CD8-positive, alpha-beta memory T cell (primary cell): ENCODE measurements around the gene AFAP1. TPM values are rescaled to one million over a fixed set of nuclear protein-coding genes. Genes with fewer than 3 reads are reported as not detected.

Experiments
- CTCF ChIA-PET: fragments of 350-600 bp; sonication (Branson Sonifier 250); formaldehyde crosslinking; loops from one replicate; lab custom pipeline; 2021; ENCODE audit warnings: antibody characterized with exemption; lab: Charles Lee
- POLR2A ChIA-PET: fragments of 350-600 bp; sonication (Branson Sonifier 250); formaldehyde crosslinking; loops from one replicate; lab custom pipeline; 2021; ENCODE audit warnings: antibody characterized with exemption; lab: Charles Lee
- DNase-seq, 5 donors: peaks; one replicate each; pipeline versions ENCODE4 v3.0.0 to v3.0.0-alpha.2; 2020 to 2022; ENCODE audit warnings: mixed read lengths in 1 of 5
- H3K27ac ChIP-seq: one replicate; pipeline ENCODE4 v1.7.0; 2013; ENCODE audit warnings: low read depth, mild to moderate bottlenecking, low read length, moderate library complexity
- H3K27me3 ChIP-seq: 2 replicates; pipeline ENCODE4 v1.7.0; 2013; ENCODE audit warnings: low read length, mild to moderate bottlenecking; ENCODE audit not compliant: insufficient read depth, poor library complexity, severe bottlenecking
- H3K36me3 ChIP-seq: 2 replicates; pipeline ENCODE4 v1.7.0; 2013; ENCODE audit warnings: mild to moderate bottlenecking, low read length, moderate library complexity; ENCODE audit not compliant: insufficient read depth
- H3K4me1 ChIP-seq: 2 replicates; pipeline ENCODE4 v1.7.0; 2013; ENCODE audit warnings: mild to moderate bottlenecking, low read length, moderate library complexity; ENCODE audit not compliant: insufficient read depth
- H3K4me3 ChIP-seq: 2 replicates; pipeline ENCODE4 v1.7.0; 2013; ENCODE audit warnings: mild to moderate bottlenecking, low read length
- H3K9me3 ChIP-seq: 2 replicates; pipeline ENCODE4 v1.7.0; 2013; ENCODE audit warnings: mild to moderate bottlenecking, low read length
- H3K27ac Mint-ChIP-seq, 8 donors: one replicate each; pipeline ENCODE4 v1.8.0; 2020 to 2021; ENCODE audit warnings: mixed read lengths in 8 of 8, mild to moderate bottlenecking in 6 of 8, inconsistent platforms in 3 of 8, moderate library complexity in 3 of 8
- H3K27me3 Mint-ChIP-seq, 2 donors: one replicate each; pipeline ENCODE4 v1.8.0; 2020 to 2021; ENCODE audit warnings: mixed read lengths in 2 of 2, mild to moderate bottlenecking in 1 of 2, moderate library complexity in 1 of 2
- H3K36me3 Mint-ChIP-seq, 3 donors: one replicate each; pipeline ENCODE4 v1.8.0; 2020 to 2021; ENCODE audit warnings: mixed read lengths in 3 of 3, inconsistent platforms in 1 of 3, mild to moderate bottlenecking in 1 of 3
- H3K4me1 Mint-ChIP-seq, 3 donors: one replicate each; pipeline ENCODE4 v1.8.0; 2020 to 2021; ENCODE audit warnings: mixed read lengths in 3 of 3, inconsistent platforms in 1 of 3, mild to moderate bottlenecking in 1 of 3
- H3K4me3 Mint-ChIP-seq, 7 donors: one replicate each; pipeline ENCODE4 v1.8.0; 2020 to 2021; ENCODE audit warnings: mixed read lengths in 7 of 7, mild to moderate bottlenecking in 6 of 7, moderate library complexity in 4 of 7, inconsistent platforms in 2 of 7
- H3K9me3 Mint-ChIP-seq, 5 donors: one replicate each; pipeline ENCODE4 v1.8.0; 2020 to 2022; ENCODE audit warnings: mixed read lengths in 5 of 5, mild to moderate bottlenecking in 3 of 5, moderate library complexity in 2 of 5, inconsistent platforms in 1 of 5
- polyA plus RNA-seq: library from polyadenylated mRNA; unstranded; fragments of 300-500 nt; fragmentation: Illumina TruSeq; gene quantifications from one replicate; pipeline ENCODE4 v1.2.3, GENCODE V29; 2021
- total RNA-seq, 2 experiments: library from RNA; stranded (reverse); gene quantifications; one replicate each; pipeline ENCODE4 v1.2.3, GENCODE V29; 2021

AFAP1 gene
- total and polyA plus RNA-seq, 3 experiments from 2014 or later: 2.3 to 19.9 (median 18.4) TPM

DNA sequence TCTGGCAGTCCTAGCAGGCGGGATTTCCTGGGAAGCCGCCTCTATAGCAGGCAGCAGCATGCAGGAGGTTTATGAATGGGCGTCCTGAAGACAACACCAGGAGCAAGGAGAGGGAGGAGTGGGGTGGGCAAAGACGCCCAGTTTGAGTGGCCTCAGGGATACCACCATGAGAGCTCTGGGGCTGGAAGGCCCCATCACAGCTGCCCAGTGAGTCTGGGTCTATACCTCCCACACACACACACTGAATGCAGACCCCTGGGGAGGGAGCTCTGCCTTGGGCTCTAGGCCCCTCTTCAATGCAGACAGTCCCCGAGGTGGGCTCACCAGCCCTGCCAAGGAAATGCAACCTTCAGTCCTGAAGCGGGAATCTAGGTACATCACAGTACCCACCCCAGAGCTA is 98.6 kb downstream of the AFAP1 start:
- CTCF ChIA-PET: interaction anchor here (1.2 to 1.6 kb wide), 4 partner anchors 9 to 39 kb away, joined by 3 to 4 read pairs (median 4); no protein-coding TSS in a partner anchor
- Histone ChIP-seq H3K27ac (no peak overlapping the region), H3K4me3 (no peak overlapping the region), H3K4me1 (peaks cover 10% of the 10 kb centered on the region), H3K36me3 (peaks cover 5% of the 10 kb centered on the region), H3K27me3 (no peaks in the 10 kb centered on the region), H3K9me3 (no peaks in the 10 kb centered on the region)
- Mint-ChIP-seq H3K27me3 (peaks cover 0 to 2% of the 10 kb centered on the region in 2 donors), H3K27ac (peak overlapping the region in 1 of 8 donors; percentile 87), H3K4me3 (no peak overlapping the region), H3K36me3 (peaks cover 14 to 41% (median 23%) of the 10 kb centered on the region in 3 donors), H3K9me3 (no peaks in the 10 kb centered on the region), H3K4me1 (peaks cover 14 to 19% (median 15%) of the 10 kb centered on the region in 3 donors)
- POLR2A ChIA-PET: interaction anchor here (0.5 kb wide), 1 partner anchor 15 kb away, joined by 4 read pairs; no protein-coding TSS in a partner anchor
- DNase-seq: no peak

DNA sequence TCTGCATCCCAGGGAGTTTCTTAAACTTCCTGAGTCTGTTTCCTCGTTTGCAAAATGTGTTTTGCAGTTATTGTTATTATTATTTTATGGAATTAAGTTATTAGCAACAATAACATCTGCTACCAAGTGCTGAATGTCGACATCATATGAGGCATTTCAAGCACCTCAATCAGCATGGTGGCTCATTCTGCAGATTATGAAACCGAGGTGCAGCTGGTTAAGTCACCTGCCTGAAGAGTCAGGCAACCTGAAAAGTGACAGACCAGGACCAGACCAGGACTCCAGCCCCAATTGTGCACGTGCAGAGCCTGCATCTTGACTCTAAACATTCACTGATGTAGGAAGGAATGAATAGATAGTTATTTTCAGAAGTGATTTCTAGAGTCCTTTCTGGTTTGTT is 99.8 kb downstream of the AFAP1 start:
- Histone ChIP-seq H3K4me3 (no peak overlapping the region), H3K4me1 (peaks cover 10% of the 10 kb centered on the region), H3K27ac (no peak overlapping the region), H3K36me3 (peaks cover 5% of the 10 kb centered on the region), H3K27me3 (no peaks in the 10 kb centered on the region), H3K9me3 (no peaks in the 10 kb centered on the region)
- H3K9me3 Mint-ChIP-seq: no peaks in the 10 kb centered on the region
- peaks cover 14 to 43% (median 23%) of the 10 kb centered on the region in 3 donors for H3K36me3 Mint-ChIP-seq
- H3K4me3 Mint-ChIP-seq: no peak overlapping the region
- H3K27ac Mint-ChIP-seq: peak overlapping the region in 1 of 8 donors; percentile 10
- ChIA-PET CTCF (interaction anchor here (1.0 kb wide), 1 partner anchor 35 kb away, joined by 3 read pairs; no protein-coding TSS in a partner anchor), POLR2A (no interaction called here)
- DNase-seq: no peak
- H3K4me1 Mint-ChIP-seq: peaks cover 13 to 15% (median 14%) of the 10 kb centered on the region in 3 donors
- H3K27me3 Mint-ChIP-seq: peaks cover 0 to 2% of the 10 kb centered on the region in 2 donors

DNA sequence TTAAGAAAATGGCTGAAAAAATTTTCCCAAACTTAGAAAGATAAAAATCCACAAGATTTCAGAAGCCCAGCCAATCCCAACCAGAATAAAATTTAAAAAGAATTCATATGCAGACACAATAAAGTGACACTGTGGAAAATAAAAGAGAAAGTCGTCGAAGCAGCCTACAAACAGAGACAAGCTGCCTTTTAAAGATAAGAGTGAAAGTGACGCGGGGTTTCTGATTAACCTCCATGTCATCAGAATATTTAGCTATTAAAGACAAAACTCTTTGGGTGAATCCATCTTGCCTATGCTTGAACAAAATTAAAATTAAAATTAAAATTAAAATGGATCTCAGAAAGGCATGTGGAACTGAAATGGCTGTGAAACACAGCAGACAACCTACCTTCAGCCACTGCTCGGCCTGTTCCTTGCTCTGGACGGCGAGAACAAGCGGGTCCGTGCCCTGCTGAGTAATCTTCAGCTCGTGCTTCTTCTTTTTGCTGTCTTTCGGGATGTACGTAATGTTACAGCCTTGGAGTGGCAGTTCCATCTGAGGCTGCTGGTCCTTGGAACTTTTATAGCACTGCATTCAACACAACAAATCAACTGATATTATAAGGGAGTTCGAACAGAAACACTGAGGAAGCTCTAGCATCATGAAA is 101.4 kb downstream of the AFAP1 start:
- Mint-ChIP-seq H3K27ac (peak overlapping the region in 1 of 8 donors; percentile 29), H3K27me3 (no peaks in the 10 kb centered on the region), H3K36me3 (peaks cover 16 to 38% (median 20%) of the 10 kb centered on the region in 3 donors), H3K4me3 (no peak overlapping the region), H3K4me1 (peaks cover 0 to under 1% (median under 1%) of the 10 kb centered on the region in 3 donors), H3K9me3 (no peaks in the 10 kb centered on the region)
- Histone ChIP-seq H3K4me1 (no peaks in the 10 kb centered on the region), H3K36me3 (peaks cover 5% of the 10 kb centered on the region), H3K9me3 (no peaks in the 10 kb centered on the region), H3K4me3 (no peak overlapping the region), H3K27ac (no peak overlapping the region), H3K27me3 (no peaks in the 10 kb centered on the region)
- POLR2A ChIA-PET: no interaction called here
- CTCF ChIA-PET: interaction anchor here (0.9 kb wide), 1 partner anchor 34 kb away, joined by 3 read pairs; no protein-coding TSS in a partner anchor
- no peak for DNase-seq

DNA sequence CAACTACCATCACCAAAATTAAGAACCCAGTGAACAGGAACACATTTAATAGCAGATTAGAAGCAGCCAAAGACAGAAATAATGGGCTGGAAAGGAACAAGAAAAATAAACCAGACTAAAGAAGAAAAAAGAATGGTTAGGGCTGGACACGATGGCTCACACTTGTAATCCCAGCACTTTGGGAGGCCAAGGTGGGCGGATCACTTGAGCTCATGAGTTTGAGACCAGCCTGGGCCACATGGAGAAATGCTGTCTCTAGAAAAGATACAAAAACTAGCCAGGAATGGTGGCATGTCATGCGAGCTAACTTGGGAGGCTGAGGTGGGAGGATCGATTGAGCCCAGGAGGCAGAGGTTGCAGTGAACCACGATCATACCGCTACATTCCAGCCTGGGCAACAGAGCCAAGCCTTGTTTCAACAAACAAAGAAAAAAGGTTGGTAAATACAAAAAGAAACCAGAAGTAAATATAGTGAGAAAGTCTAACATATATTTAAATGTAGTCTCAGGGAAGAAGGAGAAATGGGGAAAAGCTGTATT is 102.0 kb downstream of the AFAP1 start:
- ChIA-PET CTCF (interaction anchor here (0.9 kb wide), 1 partner anchor 34 kb away, joined by 3 read pairs; no protein-coding TSS in a partner anchor), POLR2A (no interaction called here)

DNA sequence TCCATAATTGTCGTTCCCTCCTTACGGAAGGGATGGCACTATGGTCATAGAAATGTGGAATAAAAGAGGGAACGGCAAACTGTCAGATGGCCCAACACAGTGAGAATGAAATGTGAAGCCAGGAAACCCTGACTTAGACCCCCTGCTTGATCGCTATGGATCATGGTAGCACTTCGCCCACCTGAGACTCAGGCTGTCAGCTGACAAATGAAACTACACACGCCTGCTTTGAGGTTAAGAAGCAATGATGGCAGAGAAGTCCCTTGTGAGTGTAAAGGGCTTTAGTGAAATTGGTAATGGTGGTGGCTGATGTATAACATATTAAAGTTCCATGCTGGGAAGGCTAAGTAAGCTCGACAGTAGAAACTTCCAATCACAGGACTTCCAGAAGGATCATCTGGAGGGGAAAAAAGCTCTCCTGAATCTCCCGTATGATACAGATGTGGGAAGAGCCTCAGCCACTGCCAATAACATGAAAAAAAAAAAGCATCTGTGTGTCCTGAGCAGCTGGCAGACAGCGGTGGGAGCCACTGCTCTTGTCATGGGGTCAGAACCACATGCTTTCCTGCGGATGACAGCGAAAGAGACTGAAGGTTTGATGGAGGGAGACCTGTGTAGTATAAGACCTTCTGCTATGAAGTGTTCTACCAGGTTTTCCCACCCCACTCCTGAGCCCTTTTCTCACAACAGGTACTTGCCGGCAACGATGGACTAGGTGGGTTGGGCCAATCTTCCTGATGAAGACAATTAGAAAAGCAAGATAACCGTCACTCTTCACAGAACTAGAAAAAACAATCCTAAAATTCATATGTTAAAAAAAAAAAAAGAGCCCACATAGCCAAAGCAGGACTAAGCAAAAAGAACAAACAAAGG is 107.6 kb downstream of the AFAP1 start:
- Histone ChIP-seq H3K27me3 (no peaks in the 10 kb centered on the region), H3K4me3 (no peak overlapping the region), H3K36me3 (no peaks in the 10 kb centered on the region), H3K27ac (peak overlapping the region; percentile 20), H3K4me1 (peaks cover 34% of the 10 kb centered on the region), H3K9me3 (no peaks in the 10 kb centered on the region)
- Mint-ChIP-seq H3K4me1 (peaks cover 43 to 61% (median 60%) of the 10 kb centered on the region in 3 donors), H3K36me3 (peaks cover 8 to 12% (median 10%) of the 10 kb centered on the region in 3 donors), H3K27me3 (no peaks in the 10 kb centered on the region), H3K4me3 (peak overlapping the region in 6 of 7 donors; percentile 16 to 81 (median 74)), H3K27ac (peak overlapping the region; percentile 35 to 94 (median 88)), H3K9me3 (no peaks in the 10 kb centered on the region)
- ChIA-PET POLR2A (interaction anchor here (1.0 kb wide), 1 partner anchor 11 kb away, joined by 12 read pairs; no protein-coding TSS in a partner anchor), CTCF (interaction anchor here (0.7 to 2.3 kb wide), 5 partner anchors 9 to 28 kb away, joined by 3 to 12 read pairs (median 3); no protein-coding TSS in a partner anchor)
- no peak for DNase-seq

More for the DNA sequence above, 102.0 kb downstream of the AFAP1 start:
- no peak overlapping the region for H3K4me3 Mint-ChIP-seq
- Histone ChIP-seq H3K4me3 (no peak overlapping the region), H3K36me3 (peaks cover 3% of the 10 kb centered on the region), H3K27ac (no peak overlapping the region), H3K27me3 (no peaks in the 10 kb centered on the region), H3K9me3 (no peaks in the 10 kb centered on the region), H3K4me1 (no peaks in the 10 kb centered on the region)
- no peak for DNase-seq
- H3K27me3 Mint-ChIP-seq: no peaks in the 10 kb centered on the region
- H3K36me3 Mint-ChIP-seq: peaks cover 19 to 36% (median 23%) of the 10 kb centered on the region in 3 donors
- peak overlapping the region in 2 of 8 donors; percentile 39 to 76 for H3K27ac Mint-ChIP-seq
- H3K9me3 Mint-ChIP-seq: no peaks in the 10 kb centered on the region
- peaks cover 3 to 7% (median 6%) of the 10 kb centered on the region in 3 donors for H3K4me1 Mint-ChIP-seq

DNA sequence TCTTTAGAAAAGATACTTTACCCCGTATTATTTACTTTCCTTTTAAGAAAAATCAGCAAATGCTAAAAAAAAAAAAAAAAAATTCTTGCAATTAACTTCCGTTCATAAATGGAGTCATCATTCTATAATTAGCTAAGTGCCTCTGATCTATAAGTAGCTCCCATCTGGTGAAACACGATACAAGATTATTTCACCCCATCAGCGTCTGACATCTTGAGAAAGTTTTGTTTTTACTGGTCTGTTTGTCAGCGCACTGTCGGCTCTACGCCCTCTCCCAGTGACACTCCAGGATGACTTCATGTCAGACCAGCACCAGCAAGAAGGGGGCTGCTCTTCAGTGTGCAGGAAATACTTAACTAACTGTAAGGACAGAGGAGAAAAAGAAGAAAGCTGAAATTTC is 108.3 kb downstream of the AFAP1 start:
- DNase-seq: peak in 3 of 5 donors; percentile 17 to 67 (median 28)
- Mint-ChIP-seq H3K4me1 (peaks cover 47 to 68% (median 67%) of the 10 kb centered on the region in 3 donors), H3K9me3 (no peaks in the 10 kb centered on the region), H3K27me3 (no peaks in the 10 kb centered on the region), H3K4me3 (peak overlapping the region; percentile 13 to 81 (median 74)), H3K27ac (peak overlapping the region; percentile 75 to 94 (median 88)), H3K36me3 (peaks cover 9 to 12% (median 9%) of the 10 kb centered on the region in 3 donors)
- Histone ChIP-seq H3K4me1 (peaks cover 34% of the 10 kb centered on the region), H3K36me3 (no peaks in the 10 kb centered on the region), H3K27me3 (no peaks in the 10 kb centered on the region), H3K9me3 (no peaks in the 10 kb centered on the region), H3K27ac (peak overlapping the region; percentile 20), H3K4me3 (no peak overlapping the region)
- ChIA-PET POLR2A (interaction anchor here (1.0 kb wide), 1 partner anchor 11 kb away, joined by 12 read pairs; no protein-coding TSS in a partner anchor), CTCF (interaction anchor here (0.7 to 2.3 kb wide), 4 partner anchors 9 to 27 kb away, joined by 3 to 12 read pairs (median 6); no protein-coding TSS in a partner anchor)

DNA sequence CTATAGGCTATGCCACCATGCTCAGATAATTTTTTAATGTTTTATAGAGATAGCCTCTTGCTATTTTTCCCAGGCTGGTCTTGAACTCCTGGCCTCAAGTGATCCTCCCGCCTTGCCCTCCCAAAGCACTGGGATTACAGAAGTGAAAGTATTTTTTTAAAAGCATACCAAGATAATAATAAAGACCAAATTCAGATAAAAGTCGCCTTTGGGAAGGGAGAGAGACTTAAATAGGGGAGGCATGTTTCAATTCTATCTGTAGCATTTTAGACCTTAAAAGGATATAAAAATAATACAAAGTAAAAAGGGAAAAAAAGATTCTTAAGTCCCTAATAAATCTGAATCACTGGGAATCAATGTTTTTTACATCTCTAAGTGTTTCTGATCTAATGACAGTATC is 108.9 kb downstream of the AFAP1 start:
- H3K4me3 ChIP-seq: no peak overlapping the region
- POLR2A ChIA-PET: interaction anchor here (1.0 kb wide), 1 partner anchor 10 kb away, joined by 12 read pairs; no protein-coding TSS in a partner anchor
- peaks cover 9 to 12% (median 9%) of the 10 kb centered on the region in 3 donors for H3K36me3 Mint-ChIP-seq

More for the DNA sequence above, 108.9 kb downstream of the AFAP1 start:
- no peak overlapping the region for H3K27ac ChIP-seq
- Mint-ChIP-seq H3K27ac (peak overlapping the region in 7 of 8 donors; percentile 75 to 94 (median 90)), H3K9me3 (no peaks in the 10 kb centered on the region), H3K4me3 (peak overlapping the region in 6 of 7 donors; percentile 13 to 81 (median 74)), H3K4me1 (peaks cover 47 to 70% (median 69%) of the 10 kb centered on the region in 3 donors), H3K27me3 (no peaks in the 10 kb centered on the region)
- no peaks in the 10 kb centered on the region for H3K36me3 ChIP-seq
- no peaks in the 10 kb centered on the region for H3K9me3 ChIP-seq
- H3K4me1 ChIP-seq: peaks cover 34% of the 10 kb centered on the region
- DNase-seq: no peak
- CTCF ChIA-PET: interaction anchor here (1.3 to 2.3 kb wide), 2 partner anchors 23 to 26 kb away, joined by 3 to 12 read pairs; no protein-coding TSS in a partner anchor
- H3K27me3 ChIP-seq: no peaks in the 10 kb centered on the region
